Measurements from ENCODE around the gene MROH2A. TPM values are rescaled to one million over a fixed set of nuclear protein-coding genes. Genes with fewer than 3 reads are reported as not detected.

MROH2A gene
- total RNA-seq, 1 donor from 2014 or later = 0.31 TPM

- Mint-ChIP-seq H3K9me3 (ENCODE audit: unreplicated experiment) (no peaks in the 10 kb centered on the region), H3K27ac (ENCODE audit: unreplicated experiment) (no peak overlapping the region), H3K27me3 (ENCODE audit: unreplicated experiment) (peaks cover 4% of the 10 kb centered on the region), H3K4me1 (ENCODE audit: unreplicated experiment) (no peaks in the 10 kb centered on the region), H3K4me3 (ENCODE audit: unreplicated experiment) (no peak overlapping the region), H3K36me3 (ENCODE audit: low read depth, unreplicated experiment) (no peaks in the 10 kb centered on the region)
- no peak for DNase-seq (ENCODE audit: low spot score)
- TF ChIP-seq CTCF (IDR thresholded peaks at IDR 0.05; ENCODE audit: unreplicated experiment) = no peak
Measured at GRCh38 chr2:233831861-233832260, 53.7 kb downstream of the MROH2A start.

- Mint-ChIP-seq H3K4me1 (ENCODE audit: unreplicated experiment) (no peaks in the 10 kb centered on the region), H3K27ac (ENCODE audit: unreplicated experiment) (no peak overlapping the region), H3K9me3 (ENCODE audit: unreplicated experiment) (no peaks in the 10 kb centered on the region), H3K4me3 (ENCODE audit: unreplicated experiment) (no peak overlapping the region), H3K27me3 (ENCODE audit: unreplicated experiment) (peaks cover 4% of the 10 kb centered on the region), H3K36me3 (ENCODE audit: low read depth, unreplicated experiment) (no peaks in the 10 kb centered on the region)
- TF ChIP-seq CTCF (IDR thresholded peaks at IDR 0.05; ENCODE audit: unreplicated experiment) = no peak
- no peak for DNase-seq (ENCODE audit: low spot score)
Measured at GRCh38 chr2:233832414-233832813, 54.3 kb downstream of the MROH2A start.

- peak; percentile 26 for DNase-seq (ENCODE audit: low spot score)
- Mint-ChIP-seq H3K27ac (ENCODE audit: unreplicated experiment) (no peak overlapping the region), H3K27me3 (ENCODE audit: unreplicated experiment) (peaks cover 4% of the 10 kb centered on the region), H3K4me1 (ENCODE audit: unreplicated experiment) (no peaks in the 10 kb centered on the region), H3K9me3 (ENCODE audit: unreplicated experiment) (no peaks in the 10 kb centered on the region), H3K4me3 (ENCODE audit: unreplicated experiment) (no peak overlapping the region), H3K36me3 (ENCODE audit: low read depth, unreplicated experiment) (no peaks in the 10 kb centered on the region)
- TF ChIP-seq CTCF (IDR thresholded peaks at IDR 0.05; ENCODE audit: unreplicated experiment) = no peak
Measured at GRCh38 chr2:233832869-233833311, 54.8 kb downstream of the MROH2A start.

DNA sequence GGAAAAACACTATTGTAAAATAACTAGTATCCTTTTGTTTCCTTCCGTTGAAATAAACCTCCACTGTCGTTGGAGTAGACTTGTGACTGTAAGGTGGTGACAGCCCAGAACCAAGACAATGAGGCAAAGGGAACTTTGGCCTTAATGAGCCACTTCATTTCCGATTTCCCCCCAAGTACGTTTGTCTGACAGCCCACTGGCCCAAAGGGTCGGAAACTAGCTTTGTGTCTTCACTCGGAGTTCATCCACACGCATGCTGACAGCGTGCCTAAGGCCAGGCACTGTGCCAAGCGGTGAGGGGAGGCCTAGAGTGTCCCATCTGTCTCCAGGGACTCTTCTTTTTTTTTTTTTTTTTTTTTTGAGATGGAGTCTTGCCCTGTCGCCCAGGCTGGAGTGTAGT, 55.2 kb downstream of the MROH2A start:
- Mint-ChIP-seq H3K9me3 (ENCODE audit: unreplicated experiment) (no peaks in the 10 kb centered on the region), H3K36me3 (ENCODE audit: low read depth, unreplicated experiment) (peaks cover 3% of the 10 kb centered on the region), H3K4me3 (ENCODE audit: unreplicated experiment) (no peak overlapping the region), H3K27ac (ENCODE audit: unreplicated experiment) (no peak overlapping the region), H3K4me1 (ENCODE audit: unreplicated experiment) (no peaks in the 10 kb centered on the region), H3K27me3 (ENCODE audit: unreplicated experiment) (peaks cover 6% of the 10 kb centered on the region)
- DNase-seq (ENCODE audit: low spot score) = no peak
- no peak for TF ChIP-seq CTCF (IDR thresholded peaks at IDR 0.05; ENCODE audit: unreplicated experiment)

- Mint-ChIP-seq H3K27me3 (ENCODE audit: unreplicated experiment) (peaks cover 6% of the 10 kb centered on the region), H3K36me3 (ENCODE audit: low read depth, unreplicated experiment) (peaks cover 9% of the 10 kb centered on the region), H3K4me1 (ENCODE audit: unreplicated experiment) (no peaks in the 10 kb centered on the region), H3K9me3 (ENCODE audit: unreplicated experiment) (no peaks in the 10 kb centered on the region), H3K4me3 (ENCODE audit: unreplicated experiment) (no peak overlapping the region), H3K27ac (ENCODE audit: unreplicated experiment) (no peak overlapping the region)
- TF ChIP-seq CTCF (IDR thresholded peaks at IDR 0.05; ENCODE audit: unreplicated experiment) = no peak
- no peak for DNase-seq (ENCODE audit: low spot score)
Measured at GRCh38 chr2:233835230-233836186, 57.4 kb downstream of the MROH2A start.

Measured in endothelial cell (in vitro differentiated cells).